HPDE6-E6E7 (cell line): ENCODE measurements around the gene PLCXD3.

Experiments used
- DNase-seq: peaks from one replicate; pipeline ENCODE4 v3.0.0; 2011; ENCODE audit warnings: missing footprints; ENCODE audit errors: extremely low spot score

PLCXD3 gene

DNA sequence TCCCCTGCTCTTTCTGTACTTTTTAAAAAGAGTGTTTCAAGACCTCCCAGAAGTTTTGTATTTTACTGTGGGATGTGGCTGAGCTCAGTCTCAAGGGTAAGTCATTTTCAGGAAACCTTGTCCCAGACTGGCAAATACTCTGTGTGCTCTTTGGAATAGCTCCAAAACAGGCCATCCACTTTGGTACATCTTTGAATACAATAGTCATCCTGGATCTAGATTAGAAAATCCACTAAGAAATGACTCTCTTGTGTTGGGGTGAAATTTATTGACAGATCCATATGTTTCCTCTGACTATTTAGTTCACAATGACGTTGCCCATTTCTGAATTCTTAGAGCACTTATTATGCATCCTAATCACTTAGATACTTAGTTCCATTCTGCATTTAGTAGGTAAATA lies 95.2 kb downstream of the PLCXD3 start:
- no peak for DNase-seq

DNA sequence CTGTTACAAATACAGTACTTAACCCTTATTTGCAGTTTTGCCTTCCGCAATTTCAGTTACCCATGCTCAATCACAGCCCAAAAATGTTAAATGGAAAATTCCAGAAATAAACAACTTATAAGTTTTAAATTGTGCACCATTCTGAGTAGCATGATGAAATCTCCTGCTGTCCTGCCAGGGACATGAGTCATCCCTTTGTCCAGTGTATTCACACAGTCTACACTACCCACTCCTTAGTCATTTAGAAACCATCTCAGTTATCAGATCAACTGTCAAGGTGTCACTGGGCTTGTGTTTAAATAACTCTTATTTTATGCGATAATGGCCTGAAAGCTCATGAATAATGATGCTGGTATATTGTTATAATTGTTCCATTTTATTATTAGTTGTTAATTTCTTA lies 95.8 kb downstream of the PLCXD3 start:
- DNase-seq = peak; percentile 66

GRCh38 chr5:41413074-41413473 lies 97.3 kb downstream of the PLCXD3 start:
- DNase-seq = no peak

DNA sequence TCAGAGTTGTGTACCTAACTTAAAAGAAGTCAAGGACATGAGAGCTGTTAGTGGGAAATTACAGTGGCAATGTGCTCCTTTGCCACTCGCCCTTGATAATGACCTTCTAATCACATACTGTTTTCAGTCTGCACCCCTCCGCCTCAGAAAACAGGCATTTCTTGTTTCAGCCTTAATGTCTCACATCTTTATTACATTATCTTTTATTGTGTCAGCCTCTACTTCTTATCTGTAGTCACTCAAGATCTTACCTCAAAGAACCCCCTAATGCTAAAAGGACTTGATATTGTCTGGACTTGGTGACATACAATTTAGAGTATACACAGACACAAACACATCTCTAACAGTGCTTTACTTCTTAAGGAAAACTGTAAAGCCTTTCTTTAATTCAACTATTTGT lies 97.9 kb downstream of the PLCXD3 start:
- DNase-seq = no peak

- DNase-seq = no peak
These were observed 99.7 kb downstream of the PLCXD3 start for GRCh38 chr5:41410737-41411136.

- no peak for DNase-seq
These were observed 100.1 kb downstream of the PLCXD3 start for GRCh38 chr5:41410307-41410706.

DNA sequence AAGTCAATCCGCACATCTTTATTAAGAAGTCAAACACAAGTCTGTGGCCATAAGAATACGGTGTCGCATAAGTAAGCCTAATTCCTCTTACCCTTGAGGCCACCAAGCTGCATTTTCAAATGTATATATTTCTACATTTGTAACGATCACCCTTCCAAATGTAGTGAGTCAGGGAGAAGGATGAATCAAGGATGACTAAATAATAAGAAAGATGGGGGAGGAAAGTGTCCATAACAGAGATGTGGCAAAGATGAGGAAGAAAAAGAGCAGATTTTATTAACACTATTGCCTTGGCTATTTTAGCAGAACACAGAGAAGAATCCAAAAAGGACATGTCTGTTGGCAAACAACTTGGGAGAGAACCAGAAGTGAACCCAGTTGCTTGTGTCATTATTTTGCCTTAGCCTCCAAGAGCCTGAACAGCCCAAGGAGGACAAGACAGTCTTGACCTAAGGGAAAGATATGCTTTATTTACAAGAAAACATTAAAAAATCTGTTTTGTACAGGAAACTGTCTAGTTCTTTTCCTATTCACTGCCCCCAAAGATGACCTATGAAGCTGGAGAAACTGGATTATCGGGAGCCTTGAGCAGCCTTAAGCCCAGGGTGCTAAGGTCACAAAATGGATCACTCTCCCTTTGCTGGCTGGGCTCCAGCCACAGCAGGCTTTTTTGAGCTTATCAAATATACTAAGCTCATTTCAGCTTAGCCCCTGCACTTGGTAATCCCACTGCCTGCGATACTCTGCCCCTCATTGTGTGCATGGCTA lies 101.5 kb downstream of the PLCXD3 start:
- DNase-seq = peak; percentile 33

DNA sequence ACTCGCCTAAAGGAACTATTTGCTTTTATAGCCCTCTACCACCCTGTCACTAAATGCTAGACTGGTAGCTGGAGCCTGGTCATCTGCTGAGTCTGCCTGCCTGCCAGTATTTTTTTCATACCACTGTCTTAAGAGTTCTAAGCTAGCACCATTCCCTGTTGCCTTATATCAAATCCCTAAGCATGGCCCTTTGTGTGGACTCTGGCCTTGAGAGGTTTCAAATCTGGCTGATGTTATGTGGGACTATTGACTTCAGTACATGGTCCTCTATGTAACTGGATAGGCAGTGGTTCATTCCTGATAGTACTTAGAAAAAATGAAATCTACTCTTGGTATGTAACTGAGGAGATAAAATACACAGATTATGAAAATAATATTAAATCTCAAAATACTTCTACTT lies 103.5 kb downstream of the PLCXD3 start:
- DNase-seq = no peak

DNA sequence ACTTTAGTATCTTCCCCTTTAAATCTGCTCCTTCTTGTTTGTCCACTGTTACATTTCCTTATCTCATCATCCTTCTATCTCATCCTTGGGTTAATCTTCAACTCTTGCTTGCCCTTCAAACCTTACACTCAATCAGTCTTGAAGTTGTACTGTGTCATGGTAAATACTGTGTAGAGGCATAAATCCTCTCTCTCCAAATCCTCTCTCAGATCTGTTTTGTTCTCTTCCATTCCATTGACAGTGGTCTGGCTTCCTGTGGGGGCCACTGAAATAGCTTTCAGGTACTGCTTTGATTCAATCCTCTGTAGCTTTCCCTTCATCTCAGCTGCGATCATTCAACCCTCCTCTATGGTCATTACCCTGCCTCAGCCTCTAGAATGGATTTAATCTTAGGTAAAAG lies 104.0 kb downstream of the PLCXD3 start:
- no peak for DNase-seq

- no peak for DNase-seq
These were observed 105.6 kb downstream of the PLCXD3 start for GRCh38 chr5:41404757-41405156.

DNA sequence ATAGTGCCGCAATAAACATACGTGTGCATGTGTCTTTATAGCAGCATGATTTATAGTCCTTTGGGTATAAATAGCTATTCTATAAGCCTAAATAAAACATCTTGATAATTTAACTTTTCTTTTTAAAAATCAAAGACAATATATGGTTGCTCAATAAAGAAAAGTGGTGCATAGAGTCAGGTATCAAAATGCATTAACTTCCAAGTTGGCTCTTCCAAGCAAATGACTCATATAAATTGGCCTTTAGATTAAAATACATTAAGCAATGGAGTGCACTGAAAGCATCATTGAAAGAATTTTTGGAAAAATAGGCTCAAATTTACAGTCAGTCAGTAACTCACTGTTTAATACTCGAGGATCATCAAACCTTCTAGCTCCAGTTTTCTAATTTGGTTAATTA lies 106.6 kb downstream of the PLCXD3 start:
- DNase-seq = no peak

- no peak for DNase-seq
These were observed 107.6 kb downstream of the PLCXD3 start for GRCh38 chr5:41402845-41403244.

GRCh38 chr5:41399839-41400238 lies 110.6 kb downstream of the PLCXD3 start:
- no peak for DNase-seq

- no peak for DNase-seq
These were observed 118.4 kb downstream of the PLCXD3 start for GRCh38 chr5:41392016-41392415.

- no peak for DNase-seq
These were observed 135.8 kb downstream of the PLCXD3 start for GRCh38 chr5:41374631-41375030.

- no peak for DNase-seq
These were observed 137.2 kb downstream of the PLCXD3 start for GRCh38 chr5:41373230-41373629.

GRCh38 chr5:41371738-41372137 lies 138.7 kb downstream of the PLCXD3 start:
- no peak for DNase-seq

DNA sequence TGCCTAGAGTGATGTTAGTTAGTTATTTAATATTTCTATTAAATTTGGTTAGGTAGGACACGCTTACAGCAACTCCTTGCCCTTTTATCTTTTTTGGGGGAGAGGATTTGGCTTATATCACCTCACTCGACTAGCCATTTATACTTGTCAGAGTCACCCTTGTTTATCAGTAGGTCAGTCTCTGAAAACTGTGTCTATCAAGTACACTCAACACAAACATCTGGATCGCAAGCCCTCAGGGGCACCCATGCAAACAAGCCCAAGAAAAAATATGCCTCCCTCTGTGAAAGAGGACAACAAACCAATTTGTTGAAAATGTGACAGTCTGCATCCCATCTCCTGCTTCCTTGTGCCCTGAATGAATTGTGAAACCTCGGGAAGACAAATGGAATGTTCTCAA lies 139.9 kb downstream of the PLCXD3 start:
- no peak for DNase-seq

DNA sequence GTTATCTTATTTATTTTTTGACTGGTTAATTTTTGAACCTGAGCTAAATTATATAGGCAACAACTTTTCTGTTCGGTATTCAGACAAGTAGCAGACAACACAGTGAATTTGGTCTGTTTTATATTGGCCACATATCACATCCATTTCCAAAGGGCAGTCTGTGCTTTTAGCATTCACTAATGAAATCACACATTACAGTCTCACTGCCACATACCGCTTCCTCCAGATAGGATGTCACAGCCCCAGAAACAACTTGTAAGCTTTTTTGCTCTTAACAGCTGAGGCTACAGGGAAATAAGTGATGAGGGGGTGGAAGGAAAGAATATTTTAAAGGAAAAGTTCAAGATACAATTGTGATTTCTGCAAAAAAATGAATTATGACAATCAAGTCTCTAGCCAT lies 140.6 kb downstream of the PLCXD3 start:
- no peak for DNase-seq

DNA sequence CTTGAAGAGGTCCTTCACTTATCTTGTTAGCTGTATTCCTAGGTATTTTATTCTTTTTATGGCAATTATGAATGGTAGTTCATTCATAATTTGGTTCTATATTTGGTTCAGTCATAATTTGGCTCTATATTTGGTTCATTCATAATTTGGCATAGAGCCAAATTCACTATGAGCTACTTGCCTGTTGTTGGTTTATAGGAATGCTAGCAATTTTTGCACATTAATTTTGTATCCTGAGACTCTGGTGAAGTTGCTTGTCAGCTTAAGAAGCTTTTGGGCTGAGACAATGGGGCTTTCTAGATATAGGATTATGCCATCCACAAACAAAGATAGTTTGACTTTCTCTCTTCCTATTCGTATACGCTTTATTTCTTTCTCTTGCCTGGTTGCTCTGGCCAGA lies 142.2 kb downstream of the PLCXD3 start:
- DNase-seq = no peak

DNA sequence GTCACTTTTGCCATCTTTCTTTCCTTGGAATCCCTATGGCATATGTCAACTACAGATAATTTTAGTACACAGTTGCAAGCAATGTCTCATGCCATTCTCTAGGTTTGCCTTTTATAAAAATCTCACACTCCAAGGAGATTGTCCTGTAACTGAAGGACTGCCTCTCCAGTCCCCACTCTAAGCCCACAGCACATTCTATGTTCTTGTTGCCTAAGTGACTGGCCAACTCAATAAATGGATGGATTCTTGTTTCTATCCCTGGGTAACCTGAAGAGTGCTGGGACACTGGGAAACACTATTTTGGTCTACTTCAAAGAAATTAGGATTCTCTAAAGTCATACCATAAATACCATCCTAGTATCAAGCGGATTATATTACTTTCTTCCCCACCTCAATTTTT lies 145.0 kb downstream of the PLCXD3 start:
- no peak for DNase-seq

- no peak for DNase-seq
These were observed 146.1 kb downstream of the PLCXD3 start for GRCh38 chr5:41364346-41364745.

DNA sequence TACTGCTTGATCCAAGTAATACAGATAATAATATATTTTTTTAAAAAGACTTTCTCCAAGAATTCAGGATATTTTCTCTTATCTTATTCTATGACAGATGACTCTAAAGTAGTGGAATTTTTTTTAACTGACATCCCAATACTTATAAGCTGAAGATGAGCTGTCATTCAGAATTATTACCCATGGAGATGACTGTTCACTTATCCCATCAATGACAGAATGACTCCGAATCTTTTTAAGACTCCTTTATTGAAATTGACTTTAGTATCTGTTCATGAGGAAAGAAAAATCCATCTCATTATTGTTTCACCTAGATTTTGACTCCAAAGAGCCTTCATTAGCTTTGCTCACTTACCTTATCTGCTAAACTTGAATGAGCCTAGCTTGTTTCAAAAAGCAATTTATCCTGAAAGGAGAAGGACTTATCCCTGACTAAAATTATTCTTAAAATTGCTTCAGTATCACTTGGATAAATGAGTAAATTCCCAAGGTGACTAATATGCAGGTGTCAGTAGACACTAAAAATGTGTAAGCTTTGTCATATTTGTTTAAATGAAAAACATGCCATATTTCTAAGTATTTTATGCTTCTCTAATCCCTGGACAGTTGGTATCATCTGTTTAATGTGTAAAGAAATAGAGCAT lies 146.9 kb downstream of the PLCXD3 start:
- no peak for DNase-seq

DNA sequence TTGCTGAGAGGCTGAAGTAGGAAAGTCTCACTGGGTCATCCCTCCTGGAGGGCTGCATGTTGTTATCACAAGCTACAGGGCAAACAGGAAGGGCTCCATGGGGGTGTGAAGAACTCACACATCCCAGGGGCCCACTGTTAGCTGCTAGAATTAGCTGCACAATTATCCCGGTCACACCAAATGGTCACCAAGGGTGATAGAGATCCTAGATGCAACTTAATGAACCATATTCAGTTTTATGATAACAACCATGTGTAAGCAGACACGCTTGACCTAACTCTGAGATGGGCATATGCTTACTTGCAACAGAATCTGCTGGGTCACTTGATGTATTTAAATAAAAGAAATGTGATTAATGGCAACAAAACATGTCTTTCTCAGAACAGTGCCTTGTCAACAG lies 153.6 kb downstream of the PLCXD3 start:
- DNase-seq = no peak
